Choroid plexus epithelial cell (primary cell): ENCODE data around the gene EXOC6B.
A peak's percentile ranks its signal among the peaks of the same experiment; 100 is the strongest.

Experiments used
- DNase-seq: peaks from one replicate; pipeline ENCODE4 v3.0.0-alpha.2; 2010; ENCODE audit warnings: low read depth
- H3K4me3 ChIP-seq: 2 replicates; pipeline ENCODE4 v1.5.1; 2011; ENCODE audit warnings: low read depth, mild to moderate bottlenecking, control low read depth, low read length, moderate library complexity
- TF ChIP-seq, protein P1 (sequence below): conservative IDR thresholded peaks from 2 replicates; pipeline ENCODE4 v1.5.1; 2011; ENCODE audit warnings: low read depth, mild to moderate bottlenecking, control low read depth, inconsistent platforms, low read length, moderate library complexity

EXOC6B gene

DNA sequence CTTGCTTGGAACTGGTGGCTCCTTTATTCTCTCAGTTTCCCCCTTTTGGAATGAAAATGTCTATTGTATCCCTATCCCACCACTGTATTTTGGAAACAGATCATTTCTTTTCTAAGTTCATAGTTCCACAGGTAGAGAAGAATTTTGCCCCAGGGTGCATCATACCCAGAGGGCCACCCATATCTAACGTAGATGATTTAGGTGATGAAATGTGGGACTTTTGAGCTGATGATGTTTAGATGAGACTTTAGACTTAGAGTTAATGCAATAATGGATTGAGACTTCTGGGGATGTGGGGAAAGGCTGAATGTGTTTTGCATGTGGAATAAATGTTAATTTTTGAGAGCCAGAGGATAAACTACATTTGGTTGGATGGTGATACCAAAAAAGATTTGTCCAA lies 570.3 kb downstream of the EXOC6B start:
- TF ChIP-seq, protein P1, sequence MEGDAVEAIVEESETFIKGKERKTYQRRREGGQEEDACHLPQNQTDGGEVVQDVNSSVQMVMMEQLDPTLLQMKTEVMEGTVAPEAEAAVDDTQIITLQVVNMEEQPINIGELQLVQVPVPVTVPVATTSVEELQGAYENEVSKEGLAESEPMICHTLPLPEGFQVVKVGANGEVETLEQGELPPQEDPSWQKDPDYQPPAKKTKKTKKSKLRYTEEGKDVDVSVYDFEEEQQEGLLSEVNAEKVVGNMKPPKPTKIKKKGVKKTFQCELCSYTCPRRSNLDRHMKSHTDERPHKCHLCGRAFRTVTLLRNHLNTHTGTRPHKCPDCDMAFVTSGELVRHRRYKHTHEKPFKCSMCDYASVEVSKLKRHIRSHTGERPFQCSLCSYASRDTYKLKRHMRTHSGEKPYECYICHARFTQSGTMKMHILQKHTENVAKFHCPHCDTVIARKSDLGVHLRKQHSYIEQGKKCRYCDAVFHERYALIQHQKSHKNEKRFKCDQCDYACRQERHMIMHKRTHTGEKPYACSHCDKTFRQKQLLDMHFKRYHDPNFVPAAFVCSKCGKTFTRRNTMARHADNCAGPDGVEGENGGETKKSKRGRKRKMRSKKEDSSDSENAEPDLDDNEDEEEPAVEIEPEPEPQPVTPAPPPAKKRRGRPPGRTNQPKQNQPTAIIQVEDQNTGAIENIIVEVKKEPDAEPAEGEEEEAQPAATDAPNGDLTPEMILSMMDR = no peak
- no peak for DNase-seq
- no peak overlapping the region for H3K4me3 ChIP-seq

DNA sequence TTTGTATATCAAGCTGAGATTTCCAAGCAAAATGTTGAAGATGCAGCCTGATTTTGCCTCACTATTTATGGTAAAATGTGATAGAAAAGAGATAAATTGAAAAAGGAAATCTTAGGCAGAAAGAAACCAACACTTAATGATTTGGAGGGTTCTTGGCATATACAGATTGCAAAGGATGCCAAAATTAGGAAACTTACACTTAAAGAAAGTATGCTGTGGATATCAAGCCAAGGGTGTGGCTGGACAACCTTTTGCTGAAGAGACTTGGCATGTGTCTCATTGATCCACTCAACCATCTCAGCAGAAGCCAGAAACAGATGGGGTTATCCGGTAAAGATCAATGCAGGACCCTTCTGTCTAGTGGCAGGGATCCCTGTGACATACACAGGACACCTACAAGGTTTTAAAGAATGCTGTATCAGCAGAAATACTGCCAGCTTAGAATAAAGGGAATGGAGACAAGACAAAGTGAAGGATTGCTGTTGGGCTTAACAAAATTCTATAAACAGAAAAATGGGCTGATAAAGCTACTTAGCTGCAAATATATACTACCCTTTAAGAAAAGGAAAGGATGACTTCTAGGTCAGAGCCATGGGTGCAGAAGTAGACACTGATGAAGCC lies 570.9 kb downstream of the EXOC6B start:
- DNase-seq = no peak
- no peak overlapping the region for H3K4me3 ChIP-seq
- TF ChIP-seq, protein P1 = no peak

DNA sequence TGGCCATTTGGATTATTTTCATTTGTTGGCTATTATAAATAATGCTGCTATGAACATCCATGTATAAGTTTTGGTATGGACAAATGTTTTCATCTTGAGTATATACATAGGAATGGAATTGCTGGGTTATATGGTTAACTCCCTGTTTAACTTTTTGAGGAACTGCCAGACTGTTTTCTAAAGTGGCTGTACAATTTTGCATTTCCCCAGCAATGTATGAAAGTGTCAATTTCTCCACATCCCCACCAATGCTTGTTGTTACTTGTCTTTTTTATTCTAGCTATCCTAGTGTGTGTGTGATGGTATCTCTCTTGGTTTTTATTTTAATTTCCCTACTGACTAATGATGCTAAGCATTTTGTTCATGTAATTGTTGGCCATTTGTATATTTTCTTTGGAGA lies 587.5 kb downstream of the EXOC6B start:
- no peak overlapping the region for H3K4me3 ChIP-seq
- TF ChIP-seq, protein P1 = no peak
- DNase-seq = no peak

DNA sequence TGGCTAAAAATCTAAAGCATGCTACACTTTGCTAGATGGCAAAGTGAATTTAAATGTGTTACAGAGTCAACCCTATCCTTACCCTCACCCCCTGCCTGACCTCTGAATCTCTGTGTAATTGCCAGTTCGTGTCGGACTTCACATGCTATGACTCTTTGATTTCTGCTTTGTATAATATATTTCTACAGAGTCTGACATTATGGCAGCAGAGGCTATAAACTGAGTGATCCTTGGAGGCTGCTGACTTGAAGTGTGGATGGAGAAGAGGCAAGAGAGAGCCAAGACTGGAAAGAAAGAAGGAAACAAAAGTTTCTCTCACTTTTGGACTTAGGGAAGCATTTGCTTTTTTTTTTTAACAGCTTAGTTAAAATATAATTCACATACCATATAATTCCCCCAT lies 588.3 kb downstream of the EXOC6B start:
- TF ChIP-seq, protein P1 = no peak
- DNase-seq = no peak
- H3K4me3 ChIP-seq = no peak overlapping the region

DNA sequence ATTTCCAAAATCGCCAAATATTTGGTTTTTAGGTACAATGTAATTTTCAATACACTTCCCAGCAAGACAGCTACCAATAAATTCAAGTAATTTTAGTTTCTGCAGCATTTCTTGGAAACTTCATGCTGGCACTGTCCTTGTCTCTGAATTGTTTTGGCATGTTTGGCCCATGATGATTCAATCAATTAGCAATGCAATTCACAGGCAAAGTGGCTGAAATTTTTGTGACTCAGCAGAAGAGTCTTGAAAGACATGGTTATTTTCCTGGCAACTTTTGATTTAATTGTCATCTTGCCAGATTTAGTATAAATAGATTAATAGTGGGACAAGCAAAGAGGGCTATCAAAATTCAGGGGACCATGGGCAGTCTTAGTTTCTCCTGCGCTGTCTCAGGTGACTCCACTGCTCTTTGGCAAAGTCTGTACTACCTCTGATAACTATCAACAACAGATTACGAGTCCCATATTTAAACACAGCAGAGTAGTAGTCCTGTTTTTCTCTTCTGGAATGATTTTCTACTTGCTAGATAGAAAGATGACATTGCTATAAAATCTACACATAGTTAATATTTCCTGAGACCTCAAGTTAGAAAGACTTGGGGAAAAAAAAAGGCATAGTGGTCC lies 589.3 kb downstream of the EXOC6B start:
- no peak overlapping the region for H3K4me3 ChIP-seq
- DNase-seq = peak; percentile 83
- TF ChIP-seq, protein P1 = no peak

DNA sequence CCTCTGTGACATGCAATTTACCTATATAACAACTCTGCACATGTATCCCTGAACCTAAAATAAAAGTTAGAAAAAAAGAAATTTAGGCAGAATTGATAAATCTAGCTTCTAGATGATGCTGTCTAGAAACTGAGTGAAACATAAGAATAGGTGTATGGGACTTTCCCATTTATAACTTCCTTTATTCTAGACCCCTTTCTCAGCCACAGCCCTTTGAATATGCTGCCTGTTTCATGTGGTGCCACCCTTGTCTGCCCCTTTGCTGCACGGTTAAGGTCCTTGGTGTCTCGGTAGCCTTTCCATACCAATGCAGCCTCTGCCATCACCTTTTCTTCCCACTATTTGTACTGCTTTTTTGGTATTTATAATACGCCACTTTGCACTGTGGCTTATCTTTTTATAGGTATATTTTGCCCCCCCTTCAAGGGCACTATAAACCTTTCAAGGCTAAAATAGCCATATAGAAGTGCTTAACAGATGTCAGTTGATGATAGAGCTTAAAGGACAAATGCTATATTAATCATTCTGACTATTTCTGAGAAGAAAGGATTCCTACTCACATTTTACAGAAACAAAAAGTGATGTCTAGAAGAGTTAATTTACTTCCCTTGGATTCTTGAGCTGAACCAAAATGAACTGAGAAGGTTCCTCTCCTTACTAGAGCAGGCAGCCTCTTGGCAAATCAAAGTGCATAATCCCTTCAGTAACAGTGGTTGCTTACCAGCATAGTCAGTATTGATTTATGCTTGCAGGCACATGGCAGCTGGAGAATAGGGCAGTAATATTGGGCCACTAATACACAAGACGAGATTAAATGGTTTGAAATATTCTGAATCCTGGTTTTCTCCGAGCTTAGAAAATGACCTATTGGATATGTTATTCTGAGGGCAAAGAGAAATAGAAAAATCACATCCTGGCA lies 590.1 kb downstream of the EXOC6B start:
- TF ChIP-seq, protein P1 = no peak
- H3K4me3 ChIP-seq = no peak overlapping the region
- no peak for DNase-seq
